ENCODE results near the gene EPHA4.

- TF ChIP-seq CTCF (conservative IDR thresholded peaks at IDR 0.05; ENCODE audit: low read length) (no peak), EZH2phosphoT487 (IDR thresholded peaks at IDR 0.05; ENCODE audit: borderline replicate concordance) (no peak)
Observed at GRCh38 chr2:221434142-221434541, 138.0 kb downstream of the EPHA4 start.

All from Loucy (cell line).